Memory B cell (primary cell): ENCODE data around the gene DNM3.

Experiments used
- ATAC-seq: fragments of 150-1000 bp; cut with Tn5 transposase; 2 replicates; pipeline ENCODE4 v1.10.0; 2021; ENCODE audit warnings: low read depth, mild to moderate bottlenecking, moderate library complexity
- DNase-seq, 2 donors: peaks; one replicate each; pipeline ENCODE4 v3.0.0; 2022; ENCODE audit warnings: low spot score in 2 of 2
- H3K27ac Mint-ChIP-seq: one replicate; pipeline ENCODE4 v1.8.0; 2022; ENCODE audit warnings: mild to moderate bottlenecking, moderate library complexity, mixed read lengths
- H3K27me3 Mint-ChIP-seq: one replicate; pipeline ENCODE4 v1.8.0; 2022; ENCODE audit warnings: mixed read lengths
- H3K36me3 Mint-ChIP-seq: one replicate; pipeline ENCODE4 v1.8.0; 2022; ENCODE audit warnings: mild to moderate bottlenecking, mixed read lengths
- H3K4me1 Mint-ChIP-seq: one replicate; pipeline ENCODE4 v1.8.0; 2022; ENCODE audit warnings: mixed read lengths
- H3K4me3 Mint-ChIP-seq: one replicate; pipeline ENCODE4 v1.8.0; 2022; ENCODE audit warnings: mild to moderate bottlenecking, moderate library complexity, mixed read lengths
- H3K9me3 Mint-ChIP-seq: one replicate; pipeline ENCODE4 v1.8.0; 2022; ENCODE audit warnings: mixed read lengths

The DNM3 gene

DNA sequence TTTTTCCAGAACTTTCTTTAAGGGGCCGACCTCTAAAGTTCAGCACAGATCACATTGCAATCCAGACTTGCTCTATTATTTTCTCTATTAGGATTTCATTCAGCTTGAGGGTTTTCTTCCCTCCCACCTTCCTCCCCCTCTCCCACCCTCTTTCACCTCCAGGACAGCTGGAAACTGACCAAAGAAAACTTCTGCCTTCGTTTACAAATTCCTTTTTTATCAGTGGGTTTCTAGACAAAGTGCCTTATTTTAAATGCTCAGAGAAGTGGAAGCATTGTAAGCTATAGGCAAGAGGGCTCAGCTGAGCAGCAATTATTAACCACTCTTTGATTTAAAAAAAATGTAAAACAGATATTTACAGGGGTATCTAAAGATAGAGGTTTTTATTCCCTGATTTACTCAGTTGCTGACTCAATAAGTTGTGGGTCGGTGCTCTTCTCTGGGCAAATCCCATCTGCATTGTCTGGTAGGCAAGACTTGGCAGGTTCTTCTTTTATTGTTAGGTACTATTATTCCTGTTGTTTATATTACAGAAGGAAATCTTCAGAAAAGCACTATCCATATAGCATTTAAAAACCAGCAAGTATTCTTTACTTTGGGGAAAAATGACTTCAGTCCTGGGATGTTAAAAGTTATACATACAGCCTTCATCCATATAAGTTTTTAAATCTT, 302.2 kb downstream of the DNM3 start:
- H3K4me3 Mint-ChIP-seq, result no peak overlapping the region
- H3K36me3 Mint-ChIP-seq, result no peaks in the 10 kb centered on the region
- no peak for DNase-seq
- H3K4me1 Mint-ChIP-seq, result peaks cover 2% of the 10 kb centered on the region
- ATAC-seq, result no peak
- H3K9me3 Mint-ChIP-seq, result no peaks in the 10 kb centered on the region
- no peak overlapping the region for H3K27ac Mint-ChIP-seq
- no peaks in the 10 kb centered on the region for H3K27me3 Mint-ChIP-seq

DNA sequence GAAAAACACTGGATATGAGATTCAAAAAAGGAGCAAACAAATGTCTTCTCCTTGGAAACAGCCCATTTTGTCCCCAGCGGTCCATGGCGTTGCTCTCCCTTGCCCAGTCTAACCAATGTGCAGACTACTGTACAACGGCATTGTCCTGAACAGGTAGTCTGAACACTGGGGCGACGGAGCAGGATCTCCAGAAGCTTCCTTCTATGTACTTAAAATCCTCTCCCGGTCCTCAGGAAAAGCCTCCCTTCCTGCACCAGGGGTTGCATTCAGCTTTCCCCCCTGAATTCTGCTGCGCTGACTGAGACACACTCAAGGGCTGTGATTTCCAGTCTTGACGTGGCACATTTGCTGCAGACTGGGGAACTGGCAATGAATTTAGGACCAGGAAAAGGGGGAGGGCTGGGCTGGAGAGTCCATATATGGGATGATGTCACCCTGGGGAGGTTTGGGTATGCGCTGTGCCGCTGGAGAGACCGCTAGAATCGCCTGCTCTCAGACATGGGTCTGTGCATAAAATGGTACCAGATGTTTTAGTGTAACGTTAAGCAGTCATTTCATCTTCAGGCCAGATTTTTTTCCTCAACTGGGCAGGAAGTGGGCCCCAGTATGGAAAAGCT, 303.3 kb downstream of the DNM3 start:
- Mint-ChIP-seq H3K27ac (peak overlapping the region; percentile 64), H3K27me3 (no peaks in the 10 kb centered on the region), H3K4me1 (peaks cover 2% of the 10 kb centered on the region), H3K36me3 (no peaks in the 10 kb centered on the region), H3K9me3 (no peaks in the 10 kb centered on the region), H3K4me3 (no peak overlapping the region)
- ATAC-seq (no peak), DNase-seq (no peak)

DNA sequence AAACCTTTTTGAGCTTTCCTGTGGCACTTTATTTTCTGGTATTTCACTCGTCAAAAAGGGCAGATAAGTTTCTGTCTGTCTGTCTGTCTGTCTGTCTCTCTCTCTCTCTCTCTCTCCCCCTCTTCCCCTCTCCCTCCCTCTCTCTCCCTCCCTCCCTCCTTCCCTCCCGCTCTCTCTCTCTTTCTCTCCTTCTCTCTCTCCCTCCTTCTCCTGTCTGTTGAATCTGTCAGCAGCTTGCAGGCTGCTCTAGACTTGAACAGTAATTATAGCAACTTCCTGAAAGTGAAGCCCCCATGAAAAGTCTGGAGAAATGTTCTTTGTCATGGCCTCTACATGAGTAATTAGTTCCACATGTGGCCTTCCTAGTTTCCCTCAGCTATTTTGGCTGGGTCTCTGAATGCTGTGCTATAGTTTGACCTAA, 303.9 kb downstream of the DNM3 start:
- no peaks in the 10 kb centered on the region for H3K9me3 Mint-ChIP-seq
- no peak for DNase-seq
- H3K4me3 Mint-ChIP-seq, result no peak overlapping the region
- peaks cover 2% of the 10 kb centered on the region for H3K4me1 Mint-ChIP-seq
- H3K27ac Mint-ChIP-seq, result peak overlapping the region; percentile 64
- no peak for ATAC-seq
- no peaks in the 10 kb centered on the region for H3K36me3 Mint-ChIP-seq
- H3K27me3 Mint-ChIP-seq, result no peaks in the 10 kb centered on the region

DNA sequence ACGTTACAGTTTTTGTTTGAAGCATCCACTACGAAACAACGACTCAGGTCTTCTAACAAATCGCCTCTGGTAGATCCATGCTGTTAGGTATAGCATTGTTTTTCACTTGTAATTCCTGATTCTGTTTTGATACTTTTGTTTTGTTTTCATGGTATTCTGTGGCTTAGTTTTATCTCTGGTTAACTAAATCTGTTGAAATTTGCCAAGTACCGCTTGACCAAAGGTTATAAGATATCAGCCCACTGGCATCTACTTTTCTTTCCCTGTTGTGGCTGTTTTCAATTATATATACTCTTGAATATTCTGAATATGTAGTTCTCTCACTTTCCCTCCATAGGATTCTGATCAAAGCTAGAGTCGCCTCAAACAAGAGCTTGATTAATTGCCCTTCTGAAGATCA, 304.4 kb downstream of the DNM3 start:
- Mint-ChIP-seq H3K4me3 (no peak overlapping the region), H3K9me3 (no peaks in the 10 kb centered on the region), H3K27me3 (no peaks in the 10 kb centered on the region), H3K36me3 (no peaks in the 10 kb centered on the region), H3K27ac (peak overlapping the region; percentile 64), H3K4me1 (peaks cover 2% of the 10 kb centered on the region)
- ATAC-seq (no peak), DNase-seq (no peak)

DNA sequence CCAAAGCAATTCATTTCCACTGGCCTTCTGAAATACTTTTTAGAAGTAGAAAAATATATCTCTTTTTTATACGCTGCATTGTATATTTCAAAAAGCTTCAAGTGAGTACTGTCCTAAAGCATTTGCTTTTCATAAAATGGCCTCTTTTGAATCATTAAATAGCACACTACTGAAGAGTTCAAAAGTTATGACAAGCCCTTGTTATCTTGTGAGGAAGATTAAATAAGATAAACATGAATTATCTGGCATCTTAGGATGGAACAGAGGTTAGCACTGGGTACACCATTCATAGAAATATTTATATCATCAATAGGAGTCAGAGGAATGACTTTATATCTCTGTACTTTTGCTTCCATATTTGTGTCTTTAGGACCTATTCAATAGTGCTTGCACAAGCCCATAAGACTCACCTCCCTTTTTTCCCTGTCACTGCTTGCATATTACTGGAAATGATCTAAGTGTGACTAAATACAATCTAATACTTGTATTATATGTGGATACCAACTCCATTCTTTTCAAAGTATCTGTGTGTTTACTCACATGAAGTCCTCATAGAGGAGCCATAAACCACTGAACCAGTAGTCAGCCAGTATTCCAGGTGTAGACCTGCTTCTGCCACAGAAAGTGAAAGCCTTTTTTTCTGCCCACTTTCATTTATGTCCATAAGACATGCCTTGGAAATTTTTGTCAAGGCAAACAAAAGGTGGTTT, 305.0 kb downstream of the DNM3 start:
- H3K36me3 Mint-ChIP-seq, result no peaks in the 10 kb centered on the region
- no peaks in the 10 kb centered on the region for H3K9me3 Mint-ChIP-seq
- ATAC-seq (no peak), DNase-seq (no peak)
- peaks cover 2% of the 10 kb centered on the region for H3K4me1 Mint-ChIP-seq
- H3K4me3 Mint-ChIP-seq, result no peak overlapping the region
- no peaks in the 10 kb centered on the region for H3K27me3 Mint-ChIP-seq
- H3K27ac Mint-ChIP-seq, result peak overlapping the region; percentile 64

DNA sequence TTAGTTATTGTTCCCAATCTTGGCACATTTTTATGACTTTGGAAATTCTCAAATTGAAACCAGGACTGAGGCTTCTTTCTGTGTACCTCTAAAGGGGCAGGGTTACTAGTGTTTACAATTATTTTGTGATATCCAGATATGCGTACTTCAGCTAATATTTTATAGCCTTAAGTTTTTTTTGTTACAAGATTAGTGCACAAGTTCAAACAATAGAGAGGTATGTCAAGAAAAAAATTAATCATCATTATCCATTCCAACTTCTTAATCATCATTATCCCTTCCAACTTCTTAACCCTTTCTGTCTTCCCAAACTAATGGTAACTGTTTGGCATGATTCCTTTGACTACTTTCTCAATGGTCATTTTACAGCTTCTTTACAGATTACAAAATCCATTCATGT, 306.2 kb downstream of the DNM3 start:
- H3K9me3 Mint-ChIP-seq, result no peaks in the 10 kb centered on the region
- no peak overlapping the region for H3K27ac Mint-ChIP-seq
- ATAC-seq, result no peak
- H3K36me3 Mint-ChIP-seq, result peaks cover 1% of the 10 kb centered on the region
- H3K4me1 Mint-ChIP-seq, result peaks cover 2% of the 10 kb centered on the region
- DNase-seq, result no peak
- H3K27me3 Mint-ChIP-seq, result no peaks in the 10 kb centered on the region
- H3K4me3 Mint-ChIP-seq, result no peak overlapping the region

DNA sequence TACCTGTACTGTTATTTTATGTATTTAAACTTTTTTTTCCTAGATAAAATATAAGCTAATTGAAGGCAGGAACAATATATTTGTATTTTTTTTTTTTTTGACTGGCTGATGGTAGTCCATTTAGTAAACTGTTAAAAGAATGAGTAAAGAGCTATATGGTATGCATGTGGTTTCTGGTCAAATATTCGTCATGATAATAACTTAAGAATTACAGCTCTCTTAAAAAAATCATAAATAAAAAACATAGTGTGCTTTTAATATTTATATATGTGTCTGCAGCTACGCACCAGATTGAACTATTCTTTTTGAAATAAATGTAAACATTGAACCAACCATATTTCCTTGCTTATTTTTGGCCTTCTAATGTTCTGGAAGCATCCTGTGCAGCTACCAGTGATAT, 306.9 kb downstream of the DNM3 start:
- DNase-seq, result no peak
- H3K4me1 Mint-ChIP-seq, result peaks cover 2% of the 10 kb centered on the region
- H3K27me3 Mint-ChIP-seq, result no peaks in the 10 kb centered on the region
- H3K36me3 Mint-ChIP-seq, result peaks cover 1% of the 10 kb centered on the region
- H3K9me3 Mint-ChIP-seq, result no peaks in the 10 kb centered on the region
- no peak overlapping the region for H3K27ac Mint-ChIP-seq
- H3K4me3 Mint-ChIP-seq, result no peak overlapping the region
- ATAC-seq, result no peak

DNA sequence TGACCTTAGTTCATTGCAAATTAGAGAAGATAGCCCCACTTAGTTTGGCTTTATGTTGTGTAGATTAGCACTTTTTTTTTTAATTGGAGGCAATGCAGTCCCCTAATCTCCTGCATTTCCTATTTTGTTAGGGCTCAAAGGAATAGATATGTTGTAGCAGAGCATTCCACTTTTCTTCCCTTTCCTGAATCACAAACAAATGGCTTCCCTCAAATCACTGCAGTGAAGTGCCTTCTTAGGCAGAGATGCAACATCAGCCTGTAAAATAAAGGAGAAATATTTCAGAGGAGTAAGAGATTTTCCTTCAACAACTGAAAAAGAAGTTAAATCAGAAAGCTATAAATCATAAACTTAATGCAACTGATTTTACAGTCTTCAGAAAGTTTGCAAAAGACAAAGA, 307.4 kb downstream of the DNM3 start:
- no peak for DNase-seq
- Mint-ChIP-seq H3K27ac (no peak overlapping the region), H3K9me3 (no peaks in the 10 kb centered on the region), H3K27me3 (no peaks in the 10 kb centered on the region), H3K4me1 (peaks cover 2% of the 10 kb centered on the region), H3K4me3 (no peak overlapping the region), H3K36me3 (peaks cover 1% of the 10 kb centered on the region)
- ATAC-seq, result no peak

DNA sequence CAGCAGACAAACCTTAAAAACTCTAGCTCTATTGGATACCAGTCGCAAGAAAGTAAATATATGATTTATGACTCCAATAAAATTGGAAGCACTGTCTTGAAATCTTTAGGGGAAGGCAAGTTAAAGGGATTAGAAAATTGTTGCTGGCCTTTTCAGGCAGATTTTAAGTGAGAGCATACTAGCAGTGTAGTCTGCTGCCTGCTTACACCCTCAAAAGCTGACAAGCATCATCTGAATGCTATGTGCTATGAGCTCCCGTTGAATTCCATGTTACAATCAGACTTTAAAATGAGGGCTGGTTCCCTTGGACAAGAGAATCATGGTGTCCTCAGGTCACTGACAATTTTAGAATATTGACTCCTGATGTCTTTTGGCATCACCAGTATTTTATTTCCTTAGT, 308.0 kb downstream of the DNM3 start:
- no peak overlapping the region for H3K4me3 Mint-ChIP-seq
- DNase-seq (no peak), ATAC-seq (no peak)

DNA sequence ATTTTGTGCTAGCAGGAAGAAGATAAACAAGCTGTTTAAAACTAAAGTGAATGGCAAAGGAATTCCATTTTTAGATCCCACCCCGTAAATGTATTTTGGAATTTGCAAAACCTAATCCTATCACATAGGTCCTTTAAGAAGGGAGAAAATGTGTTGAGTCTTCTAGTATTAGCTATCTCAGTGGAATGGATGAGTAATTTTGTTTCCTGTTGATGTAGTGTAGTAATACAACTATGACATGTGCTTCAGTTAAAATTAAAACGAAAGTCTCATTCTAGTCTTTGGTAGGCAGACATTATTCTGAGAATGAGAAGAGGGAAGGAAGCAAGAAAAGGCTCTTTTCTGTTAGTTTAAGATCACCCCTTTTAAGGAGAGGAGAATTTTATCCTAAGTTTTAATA, 313.3 kb downstream of the DNM3 start:
- peaks cover 11% of the 10 kb centered on the region for H3K4me1 Mint-ChIP-seq
- H3K4me3 Mint-ChIP-seq, result peak overlapping the region; percentile 47
- ATAC-seq (peak; percentile 93), DNase-seq (no peak)
- peaks cover 2% of the 10 kb centered on the region for H3K9me3 Mint-ChIP-seq
- H3K27ac Mint-ChIP-seq, result peak overlapping the region; percentile 90
- H3K27me3 Mint-ChIP-seq, result no peaks in the 10 kb centered on the region
- peaks cover 1% of the 10 kb centered on the region for H3K36me3 Mint-ChIP-seq

More for the DNA sequence above, 308.0 kb downstream of the DNM3 start:
- peaks cover 1% of the 10 kb centered on the region for H3K36me3 Mint-ChIP-seq
- no peak overlapping the region for H3K27ac Mint-ChIP-seq
- H3K27me3 Mint-ChIP-seq, result no peaks in the 10 kb centered on the region
- no peaks in the 10 kb centered on the region for H3K9me3 Mint-ChIP-seq
- peaks cover 3% of the 10 kb centered on the region for H3K4me1 Mint-ChIP-seq

DNA sequence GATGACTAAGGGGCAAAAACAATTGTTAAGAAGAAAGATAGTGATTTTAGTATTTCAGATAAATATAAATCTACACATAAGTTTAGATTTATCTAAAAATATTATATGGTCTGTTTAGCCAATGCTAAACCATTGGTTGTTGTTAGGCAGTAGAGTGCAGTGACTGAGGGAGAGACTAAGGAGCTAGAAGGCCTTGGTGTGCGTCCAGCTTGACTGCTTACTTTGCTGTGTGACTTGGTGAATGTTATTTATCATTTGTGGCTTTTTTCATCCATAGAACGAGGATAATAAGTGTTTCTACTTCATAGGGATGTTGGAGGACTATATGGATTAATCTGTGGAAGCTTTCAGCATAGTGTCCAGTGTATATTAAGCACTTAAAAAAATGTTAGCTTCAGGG, 314.5 kb downstream of the DNM3 start:
- Mint-ChIP-seq H3K9me3 (peaks cover 2% of the 10 kb centered on the region), H3K27me3 (no peaks in the 10 kb centered on the region), H3K4me1 (peaks cover 11% of the 10 kb centered on the region), H3K27ac (no peak overlapping the region), H3K36me3 (peaks cover 1% of the 10 kb centered on the region), H3K4me3 (no peak overlapping the region)
- DNase-seq, result no peak
- no peak for ATAC-seq

DNA sequence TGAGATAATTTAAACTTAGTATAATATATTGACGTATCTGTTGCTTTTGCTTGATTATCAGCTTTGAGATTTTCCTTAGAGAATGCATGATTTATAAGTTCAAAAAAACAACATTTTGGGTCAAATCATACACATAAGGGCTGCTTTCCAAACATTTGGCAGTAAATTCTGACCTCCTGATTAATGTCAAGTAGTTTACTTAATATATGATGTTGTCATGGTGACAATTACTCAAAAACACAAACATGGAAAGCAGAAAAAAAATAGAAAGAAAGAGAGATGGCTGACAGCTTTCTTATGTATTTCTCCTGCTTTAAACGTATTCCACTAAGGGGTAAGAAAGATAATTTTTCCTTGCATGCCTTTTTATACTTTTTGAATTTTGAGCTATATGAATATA, 320.9 kb downstream of the DNM3 start:
- no peak overlapping the region for H3K4me3 Mint-ChIP-seq
- no peak for ATAC-seq
- H3K27ac Mint-ChIP-seq, result no peak overlapping the region
- no peaks in the 10 kb centered on the region for H3K27me3 Mint-ChIP-seq
- no peak for DNase-seq
- H3K9me3 Mint-ChIP-seq, result peaks cover 2% of the 10 kb centered on the region
- H3K36me3 Mint-ChIP-seq, result no peaks in the 10 kb centered on the region
- peaks cover 13% of the 10 kb centered on the region for H3K4me1 Mint-ChIP-seq

DNA sequence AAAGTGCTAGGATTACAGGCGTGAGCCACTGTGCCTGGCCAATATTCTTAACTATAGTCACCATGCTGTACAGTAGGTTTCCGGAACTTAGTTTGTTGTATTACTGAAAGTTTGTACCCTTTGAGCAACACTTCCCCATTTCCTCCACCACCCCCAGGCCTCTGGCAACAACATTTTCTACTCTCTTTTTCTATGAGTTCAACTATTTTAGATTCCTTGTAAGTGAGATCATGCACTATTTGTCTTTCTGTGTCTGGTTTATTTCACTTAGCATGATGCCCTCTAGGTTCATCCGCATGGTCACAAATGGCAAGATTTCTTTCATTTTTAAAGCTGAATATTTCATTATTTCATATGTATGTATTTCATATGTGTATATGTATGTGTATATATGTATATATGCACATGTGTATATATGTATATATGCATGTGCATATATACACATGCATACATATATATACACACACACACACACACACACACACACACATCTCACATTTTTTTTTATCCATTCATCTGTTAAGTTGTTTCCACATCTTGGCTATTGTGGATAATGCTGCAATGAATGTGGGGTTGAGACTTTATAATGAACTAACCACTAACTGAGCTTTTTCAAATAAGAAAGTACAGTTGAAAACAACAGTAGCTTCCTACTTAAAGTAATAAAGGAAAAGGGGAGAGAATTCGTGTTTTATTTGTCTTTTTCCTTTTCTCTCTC, 322.4 kb downstream of the DNM3 start:
- no peaks in the 10 kb centered on the region for H3K9me3 Mint-ChIP-seq
- H3K4me1 Mint-ChIP-seq, result peaks cover 8% of the 10 kb centered on the region
- no peak for DNase-seq
- no peaks in the 10 kb centered on the region for H3K27me3 Mint-ChIP-seq
- no peak overlapping the region for H3K4me3 Mint-ChIP-seq
- H3K36me3 Mint-ChIP-seq, result no peaks in the 10 kb centered on the region
- ATAC-seq, result no peak
- no peak overlapping the region for H3K27ac Mint-ChIP-seq

DNA sequence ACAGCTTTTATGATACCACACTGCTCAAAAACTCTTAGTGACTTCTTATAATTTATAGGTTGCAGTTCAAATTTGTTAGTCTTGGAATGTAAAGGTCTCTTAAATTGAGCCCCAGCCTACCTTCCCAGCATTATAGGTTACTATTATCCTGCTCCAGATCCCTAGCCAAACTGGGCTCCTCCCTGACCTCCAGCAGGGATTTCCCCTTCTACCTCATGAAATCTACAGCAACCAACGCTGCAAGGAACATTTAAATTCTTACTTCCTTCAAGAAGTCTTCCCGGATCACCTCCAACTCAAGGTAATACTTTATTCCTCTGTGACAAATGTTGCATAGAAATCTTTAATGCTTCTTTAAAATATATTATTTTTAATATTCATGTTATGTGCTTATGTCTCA, 324.1 kb downstream of the DNM3 start:
- no peak overlapping the region for H3K27ac Mint-ChIP-seq
- no peaks in the 10 kb centered on the region for H3K27me3 Mint-ChIP-seq
- no peak overlapping the region for H3K4me3 Mint-ChIP-seq
- no peak for ATAC-seq
- peaks cover 8% of the 10 kb centered on the region for H3K4me1 Mint-ChIP-seq
- DNase-seq, result no peak
- H3K9me3 Mint-ChIP-seq, result no peaks in the 10 kb centered on the region
- H3K36me3 Mint-ChIP-seq, result no peaks in the 10 kb centered on the region
